RPMI8226 (cell line): ENCODE results near the gene WSCD1.
A peak's percentile ranks its signal among the peaks of the same experiment; 100 is the strongest.

Experiments used
- DNase-seq: peaks from one replicate; pipeline ENCODE4 v3.0.0-alpha.2; 2015

Gene WSCD1

GRCh38 chr17:6108987-6109386 is 38.8 kb downstream of the WSCD1 start:
- DNase-seq: no peak

GRCh38 chr17:6109536-6109935 is 39.4 kb downstream of the WSCD1 start:
- no peak for DNase-seq

GRCh38 chr17:6110088-6110487 is 39.9 kb downstream of the WSCD1 start:
- no peak for DNase-seq

- no peak for DNase-seq
Observed at GRCh38 chr17:6110592-6110991, 40.4 kb downstream of the WSCD1 start.

GRCh38 chr17:6120351-6120750 is 50.2 kb downstream of the WSCD1 start:
- no peak for DNase-seq

GRCh38 chr17:6124856-6125255 is 54.7 kb downstream of the WSCD1 start:
- no peak for DNase-seq

- DNase-seq: no peak
Observed at GRCh38 chr17:6126768-6127167, 56.6 kb downstream of the WSCD1 start.

GRCh38 chr17:6134721-6135120 is 64.5 kb downstream of the WSCD1 start:
- DNase-seq: no peak

GRCh38 chr17:6135236-6135635 is 65.1 kb downstream of the WSCD1 start:
- no peak for DNase-seq

GRCh38 chr17:6135996-6136395 is 65.8 kb downstream of the WSCD1 start:
- DNase-seq: no peak

GRCh38 chr17:6137716-6138502 is 67.7 kb downstream of the WSCD1 start:
- peak; percentile 12 for DNase-seq

- DNase-seq: no peak
Observed at GRCh38 chr17:6138761-6139446, 68.7 kb downstream of the WSCD1 start.

- no peak for DNase-seq
Observed at GRCh38 chr17:6139447-6139832, 69.3 kb downstream of the WSCD1 start.

GRCh38 chr17:6140188-6140587 is 70.0 kb downstream of the WSCD1 start:
- no peak for DNase-seq

- DNase-seq: no peak
Observed at GRCh38 chr17:6140728-6141330, 70.7 kb downstream of the WSCD1 start.

- no peak for DNase-seq
Observed at GRCh38 chr17:6142701-6143100, 72.5 kb downstream of the WSCD1 start.

- no peak for DNase-seq
Observed at GRCh38 chr17:6145946-6146345, 75.8 kb downstream of the WSCD1 start.

GRCh38 chr17:6147042-6147441 is 76.9 kb downstream of the WSCD1 start:
- DNase-seq: no peak

- DNase-seq: no peak
Observed at GRCh38 chr17:6153375-6153774, 83.2 kb downstream of the WSCD1 start.

GRCh38 chr17:6157716-6158115 is 87.5 kb downstream of the WSCD1 start:
- no peak for DNase-seq

- no peak for DNase-seq
Observed at GRCh38 chr17:6159541-6160231, 89.5 kb downstream of the WSCD1 start.

- DNase-seq: no peak
Observed at GRCh38 chr17:6160232-6160555, 90.0 kb downstream of the WSCD1 start.
